ENCODE results near the gene ZNF787.

ZNF787 gene

DNA sequence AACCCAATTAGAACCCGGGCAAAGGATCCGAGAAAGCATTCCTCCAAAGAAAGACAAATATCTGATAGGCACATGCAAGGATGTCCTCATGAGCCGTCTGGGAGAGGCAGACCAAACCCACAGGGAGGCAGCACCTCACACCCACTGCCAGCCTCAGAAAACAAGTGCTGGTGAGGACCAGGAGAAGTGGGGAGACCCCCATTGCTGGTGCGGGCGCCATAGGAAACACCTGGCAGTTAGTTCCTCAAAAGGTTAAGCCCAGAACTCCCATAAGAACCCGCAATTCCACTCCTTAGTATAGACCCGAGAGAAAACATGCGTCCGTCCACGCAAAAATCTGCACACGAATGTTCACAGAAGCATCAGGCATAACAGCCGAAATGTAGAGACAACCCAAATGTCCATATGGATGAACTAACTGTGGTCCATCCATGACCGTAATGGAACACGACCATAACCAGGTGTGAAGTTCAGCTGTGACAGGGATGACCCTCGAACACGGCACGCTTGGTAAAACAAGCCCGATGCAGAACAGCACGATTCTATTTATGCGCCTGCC is 7.9 kb downstream of the ZNF787 start:
- DNase-seq (ENCODE audit: extremely low read depth, low read depth): no peak
- H3K4me3 ChIP-seq (replicated peaks; ENCODE audit: low read depth, low read length): no peak overlapping the region
- TF ChIP-seq, protein P1, sequence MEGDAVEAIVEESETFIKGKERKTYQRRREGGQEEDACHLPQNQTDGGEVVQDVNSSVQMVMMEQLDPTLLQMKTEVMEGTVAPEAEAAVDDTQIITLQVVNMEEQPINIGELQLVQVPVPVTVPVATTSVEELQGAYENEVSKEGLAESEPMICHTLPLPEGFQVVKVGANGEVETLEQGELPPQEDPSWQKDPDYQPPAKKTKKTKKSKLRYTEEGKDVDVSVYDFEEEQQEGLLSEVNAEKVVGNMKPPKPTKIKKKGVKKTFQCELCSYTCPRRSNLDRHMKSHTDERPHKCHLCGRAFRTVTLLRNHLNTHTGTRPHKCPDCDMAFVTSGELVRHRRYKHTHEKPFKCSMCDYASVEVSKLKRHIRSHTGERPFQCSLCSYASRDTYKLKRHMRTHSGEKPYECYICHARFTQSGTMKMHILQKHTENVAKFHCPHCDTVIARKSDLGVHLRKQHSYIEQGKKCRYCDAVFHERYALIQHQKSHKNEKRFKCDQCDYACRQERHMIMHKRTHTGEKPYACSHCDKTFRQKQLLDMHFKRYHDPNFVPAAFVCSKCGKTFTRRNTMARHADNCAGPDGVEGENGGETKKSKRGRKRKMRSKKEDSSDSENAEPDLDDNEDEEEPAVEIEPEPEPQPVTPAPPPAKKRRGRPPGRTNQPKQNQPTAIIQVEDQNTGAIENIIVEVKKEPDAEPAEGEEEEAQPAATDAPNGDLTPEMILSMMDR (IDR thresholded peaks at IDR 0.05; ENCODE audit: low read depth, low read length, missing control alignments): no peak

DNA sequence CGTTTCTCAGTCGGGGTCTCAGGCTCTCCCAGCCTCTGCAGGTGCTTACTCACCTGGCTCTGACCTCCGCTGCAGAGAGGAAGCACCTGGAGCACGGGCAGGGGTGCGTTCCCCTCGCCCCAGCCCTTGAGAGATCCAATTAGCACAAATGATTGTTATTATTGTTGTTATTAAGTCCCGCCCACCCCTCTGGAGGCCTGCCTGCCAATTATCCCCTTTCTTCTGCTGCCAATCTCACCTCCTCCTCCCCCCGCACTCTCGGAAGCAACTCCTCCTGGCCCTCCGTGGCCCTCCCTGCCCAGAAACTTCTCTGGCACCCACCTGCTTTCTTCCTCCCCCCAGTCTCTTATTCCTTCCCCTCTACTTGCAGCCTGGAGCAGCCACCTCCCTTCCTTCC is 8.8 kb downstream of the ZNF787 start:
- DNase-seq (ENCODE audit: extremely low read depth, low read depth): no peak
- H3K4me3 ChIP-seq (replicated peaks; ENCODE audit: low read depth, low read length): no peak overlapping the region
- TF ChIP-seq, protein P1 (IDR thresholded peaks at IDR 0.05; ENCODE audit: low read depth, low read length, missing control alignments): no peak

DNA sequence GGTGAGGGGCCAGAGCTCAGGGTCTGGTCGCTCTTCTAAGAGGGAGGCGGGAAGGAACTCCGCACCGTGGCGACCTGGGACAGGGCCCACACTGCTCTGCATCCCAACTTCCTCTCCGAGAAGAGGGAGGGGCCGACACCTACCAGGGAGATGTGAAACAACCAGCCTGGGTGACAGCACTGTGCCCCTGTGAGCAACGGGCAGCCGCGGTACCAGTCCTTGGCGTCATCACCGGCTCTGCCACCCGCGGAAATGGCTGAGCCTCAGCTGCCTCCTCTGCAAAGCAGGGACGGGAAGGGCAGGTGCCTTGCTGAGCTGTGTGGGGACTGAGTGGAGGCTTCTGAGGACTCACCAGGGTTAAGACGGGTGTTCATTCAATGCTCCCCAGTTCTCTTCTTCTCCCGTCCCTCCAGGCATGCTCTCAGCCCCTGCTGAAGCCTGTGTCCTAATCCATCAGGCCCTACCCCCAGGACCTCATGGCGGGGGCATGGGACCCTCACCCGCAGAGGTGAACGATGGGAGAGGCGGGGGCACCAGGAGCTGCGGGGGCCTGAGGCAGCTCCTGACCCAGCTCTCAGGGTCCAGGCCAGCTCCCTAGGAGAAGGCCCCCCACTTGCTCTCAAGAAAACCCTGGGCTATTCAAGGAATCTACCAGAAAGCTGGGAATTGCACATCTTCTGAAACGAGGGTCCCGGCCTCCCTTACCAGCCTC is 9.3 kb downstream of the ZNF787 start:
- DNase-seq (ENCODE audit: extremely low read depth, low read depth): no peak
- H3K4me3 ChIP-seq (replicated peaks; ENCODE audit: low read depth, low read length): no peak overlapping the region
- TF ChIP-seq, protein P1 (IDR thresholded peaks at IDR 0.05; ENCODE audit: low read depth, low read length, missing control alignments): no peak

DNA sequence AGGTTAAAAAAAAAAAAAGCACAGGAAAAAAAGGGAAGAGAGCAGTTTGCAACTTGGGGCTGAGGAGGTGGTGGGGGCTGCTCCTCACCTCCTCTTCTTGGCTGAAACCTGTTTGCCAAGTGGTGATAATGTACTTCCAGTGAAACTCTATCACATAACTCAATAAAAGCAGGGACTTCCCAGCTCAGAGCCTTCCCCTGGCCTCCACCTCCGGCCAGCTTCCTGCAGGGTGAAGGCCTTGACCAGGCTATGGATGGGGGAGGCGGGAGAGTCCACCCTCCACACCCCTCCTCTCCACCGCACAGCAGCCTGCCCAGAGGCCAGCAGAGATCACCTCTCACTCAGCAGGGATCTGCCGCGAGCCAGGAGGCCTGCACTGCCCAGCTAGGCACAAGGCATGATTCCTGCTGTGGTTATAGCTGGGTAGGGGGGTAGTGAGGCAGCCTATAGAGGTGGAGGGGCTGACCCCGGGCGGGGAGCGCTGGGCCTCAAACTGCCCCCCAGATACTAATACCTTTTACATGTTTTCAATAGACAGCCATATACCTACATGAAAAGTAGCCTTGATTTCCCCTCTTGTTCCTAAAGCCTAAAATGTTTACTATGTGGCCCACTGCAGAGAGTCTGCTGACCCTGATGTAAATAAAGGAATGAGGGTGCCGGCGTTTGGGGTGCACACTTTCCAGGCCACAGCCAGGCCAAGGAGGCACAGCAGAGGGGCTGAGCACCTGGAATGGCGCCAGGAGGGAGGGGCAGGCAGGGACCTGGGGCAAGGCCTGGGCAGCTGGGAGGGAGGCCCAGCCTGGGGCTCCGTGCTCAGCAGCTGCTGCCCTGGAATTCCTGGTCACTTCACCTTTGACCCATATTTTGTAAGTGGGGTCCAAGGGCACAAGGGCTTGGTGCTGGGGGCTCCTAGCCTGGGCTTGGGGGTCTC is 10.3 kb downstream of the ZNF787 start:
- TF ChIP-seq, protein P1 (IDR thresholded peaks at IDR 0.05; ENCODE audit: low read depth, low read length, missing control alignments): no peak
- no peak for DNase-seq (ENCODE audit: extremely low read depth, low read depth)

DNA sequence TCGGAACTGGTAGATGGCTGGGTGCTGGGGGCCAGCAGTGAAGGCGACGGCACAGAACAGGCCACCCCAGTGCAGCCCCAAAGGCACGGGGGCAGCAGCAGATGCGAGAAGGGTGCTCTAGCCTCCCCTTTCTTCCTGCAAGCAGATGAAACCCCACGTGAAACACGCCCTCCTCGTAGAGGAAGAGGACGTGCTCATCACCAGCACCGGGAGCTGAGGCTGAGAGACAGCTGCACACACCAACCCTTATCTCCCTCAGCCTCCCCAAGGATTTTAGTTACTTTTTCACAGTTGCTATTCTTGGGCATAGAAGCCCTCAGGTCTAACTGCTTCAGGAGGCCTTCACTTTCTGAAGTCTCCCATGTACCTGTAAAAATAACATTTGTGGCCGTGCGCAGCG is 11.9 kb downstream of the ZNF787 start:
- DNase-seq (ENCODE audit: extremely low read depth, low read depth): no peak
- no peak overlapping the region for H3K4me3 ChIP-seq (replicated peaks; ENCODE audit: low read depth, low read length)
- TF ChIP-seq, protein P1 (IDR thresholded peaks at IDR 0.05; ENCODE audit: low read depth, low read length, missing control alignments): no peak

More for the DNA sequence above, 10.3 kb downstream of the ZNF787 start:
- no peak overlapping the region for H3K4me3 ChIP-seq (replicated peaks; ENCODE audit: low read depth, low read length)

DNA sequence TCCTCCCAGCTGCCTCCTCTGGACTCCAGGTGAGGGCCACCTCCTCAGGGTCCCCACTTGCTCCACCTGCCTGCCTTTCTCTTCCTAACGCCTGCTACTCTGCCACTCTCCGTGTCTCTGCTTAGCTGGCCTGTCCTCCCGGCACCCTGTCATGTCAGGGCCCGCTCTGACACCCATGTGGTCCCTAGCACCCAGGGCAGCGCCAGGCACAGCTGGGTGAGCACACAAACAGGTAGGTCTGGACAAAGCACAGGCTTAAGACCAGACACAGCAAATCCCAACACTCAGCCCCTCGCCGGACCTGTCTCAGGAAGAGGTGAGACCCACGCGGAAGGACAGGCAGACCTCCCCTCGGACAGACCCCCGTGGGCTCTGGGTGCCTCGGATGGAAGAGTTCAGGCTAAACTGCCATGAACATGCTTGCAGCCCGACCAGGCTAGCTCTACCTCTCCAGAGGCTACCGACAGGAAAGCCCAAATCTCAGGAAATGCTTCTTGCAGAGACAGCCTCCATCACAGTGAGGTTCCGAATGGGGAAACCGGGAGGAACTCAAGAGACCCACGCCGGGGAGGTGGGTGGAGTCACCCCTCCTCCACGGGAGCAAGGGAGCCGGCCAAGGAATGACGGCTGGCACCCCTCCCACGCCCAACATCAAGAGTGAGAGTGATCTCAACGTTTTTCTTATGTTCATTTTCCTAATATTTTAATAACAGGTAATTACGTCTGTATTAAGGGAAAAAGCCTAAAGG is 12.5 kb downstream of the ZNF787 start:
- TF ChIP-seq, protein P1 (IDR thresholded peaks at IDR 0.05; ENCODE audit: low read depth, low read length, missing control alignments): no peak
- no peak for DNase-seq (ENCODE audit: extremely low read depth, low read depth)
- H3K4me3 ChIP-seq (replicated peaks; ENCODE audit: low read depth, low read length): no peak overlapping the region

Data from HFF-Myc (cell line).